A549 (cell line): ENCODE measurements around the gene GCNT3.

Experiments used
- CBX8 ChIP-seq: fragments of 200-600 bp; sonication (generic); IDR thresholded peaks from 2 replicates; pipeline ENCODE4 v1.6.1; 2016
- KDM1A ChIP-seq: fragments of 200-600 bp; sonication (generic); IDR thresholded peaks from 2 replicates; pipeline ENCODE4 v1.6.1; 2016; ENCODE audit warnings: low read depth, mild to moderate bottlenecking
- KDM5A ChIP-seq: fragments of 200-600 bp; sonication (generic); IDR thresholded peaks from 2 replicates; pipeline ENCODE4 v1.6.1; 2016; ENCODE audit warnings: antibody characterized with exemption, mild to moderate bottlenecking
- POLR2A ChIP-seq: IDR thresholded peaks from 2 replicates; pipeline ENCODE4 v1.6.1; 2012; ENCODE audit warnings: mild to moderate bottlenecking, low read length
- TF ChIP-seq, protein P1 (sequence below): fragments of >200 bp; sonication (Bioruptor Twin); formaldehyde crosslinking; IDR thresholded peaks from 3 replicates; pipeline ENCODE4 v1.5.1; 2016
- TF ChIP-seq, protein P2 (sequence below): fragments of 250-450 bp; sonication (Bioruptor Pico); IDR thresholded peaks from 2 replicates; pipeline ENCODE4 v1.5.0; 2021; ENCODE audit warnings: mild to moderate bottlenecking, moderate library complexity, borderline replicate concordance

DNA sequence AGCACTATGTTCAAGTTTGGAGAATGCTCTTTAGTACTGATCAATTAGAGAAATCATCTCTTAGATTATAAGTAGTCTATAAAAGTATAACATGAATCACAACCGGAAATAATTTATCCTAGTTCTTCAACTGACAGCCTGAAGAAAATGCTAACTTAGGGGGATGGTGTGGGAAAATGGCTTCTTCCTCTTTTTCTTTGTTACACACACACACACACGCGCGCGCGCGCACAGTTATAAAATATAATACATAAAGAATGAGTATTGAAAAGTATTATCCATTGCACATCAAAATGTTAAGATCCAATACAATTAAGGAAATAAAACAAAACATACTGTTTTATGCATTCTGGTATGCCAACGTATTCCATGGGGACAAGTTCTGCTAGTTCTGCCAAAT lies 57.0 kb downstream of the GCNT3 start:
- TF ChIP-seq, protein P1, sequence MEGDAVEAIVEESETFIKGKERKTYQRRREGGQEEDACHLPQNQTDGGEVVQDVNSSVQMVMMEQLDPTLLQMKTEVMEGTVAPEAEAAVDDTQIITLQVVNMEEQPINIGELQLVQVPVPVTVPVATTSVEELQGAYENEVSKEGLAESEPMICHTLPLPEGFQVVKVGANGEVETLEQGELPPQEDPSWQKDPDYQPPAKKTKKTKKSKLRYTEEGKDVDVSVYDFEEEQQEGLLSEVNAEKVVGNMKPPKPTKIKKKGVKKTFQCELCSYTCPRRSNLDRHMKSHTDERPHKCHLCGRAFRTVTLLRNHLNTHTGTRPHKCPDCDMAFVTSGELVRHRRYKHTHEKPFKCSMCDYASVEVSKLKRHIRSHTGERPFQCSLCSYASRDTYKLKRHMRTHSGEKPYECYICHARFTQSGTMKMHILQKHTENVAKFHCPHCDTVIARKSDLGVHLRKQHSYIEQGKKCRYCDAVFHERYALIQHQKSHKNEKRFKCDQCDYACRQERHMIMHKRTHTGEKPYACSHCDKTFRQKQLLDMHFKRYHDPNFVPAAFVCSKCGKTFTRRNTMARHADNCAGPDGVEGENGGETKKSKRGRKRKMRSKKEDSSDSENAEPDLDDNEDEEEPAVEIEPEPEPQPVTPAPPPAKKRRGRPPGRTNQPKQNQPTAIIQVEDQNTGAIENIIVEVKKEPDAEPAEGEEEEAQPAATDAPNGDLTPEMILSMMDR, result no peak
- TF ChIP-seq KDM1A, result no peak
- TF ChIP-seq KDM5A, result no peak
- TF ChIP-seq, protein P2, sequence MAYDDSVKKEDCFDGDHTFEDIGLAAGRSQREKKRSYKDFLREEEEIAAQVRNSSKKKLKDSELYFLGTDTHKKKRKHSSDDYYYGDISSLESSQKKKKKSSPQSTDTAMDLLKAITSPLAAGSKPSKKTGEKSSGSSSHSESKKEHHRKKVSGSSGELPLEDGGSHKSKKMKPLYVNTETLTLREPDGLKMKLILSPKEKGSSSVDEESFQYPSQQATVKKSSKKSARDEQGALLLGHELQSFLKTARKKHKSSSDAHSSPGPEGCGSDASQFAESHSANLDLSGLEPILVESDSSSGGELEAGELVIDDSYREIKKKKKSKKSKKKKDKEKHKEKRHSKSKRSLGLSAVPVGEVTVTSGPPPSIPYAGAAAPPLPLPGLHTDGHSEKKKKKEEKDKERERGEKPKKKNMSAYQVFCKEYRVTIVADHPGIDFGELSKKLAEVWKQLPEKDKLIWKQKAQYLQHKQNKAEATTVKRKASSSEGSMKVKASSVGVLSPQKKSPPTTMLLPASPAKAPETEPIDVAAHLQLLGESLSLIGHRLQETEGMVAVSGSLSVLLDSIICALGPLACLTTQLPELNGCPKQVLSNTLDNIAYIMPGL, result no peak
- no peak for TF ChIP-seq CBX8
- TF ChIP-seq POLR2A, result no peak
